HG03571 (cell line): ENCODE results near the gene HMGN4.
"Not testable (repeated sequence)": the region's sequence is repeated elsewhere in the genome, so short reads cannot be mapped to it uniquely, and the experiment has no call there.

ENCODE experiments used
- ATAC-seq: cut with Tn5 transposase; IDR thresholded peaks from one replicate; pipeline ENCODE4 v1.9.1; 2021; ENCODE audit not compliant: unreplicated experiment

Gene HMGN4

DNA sequence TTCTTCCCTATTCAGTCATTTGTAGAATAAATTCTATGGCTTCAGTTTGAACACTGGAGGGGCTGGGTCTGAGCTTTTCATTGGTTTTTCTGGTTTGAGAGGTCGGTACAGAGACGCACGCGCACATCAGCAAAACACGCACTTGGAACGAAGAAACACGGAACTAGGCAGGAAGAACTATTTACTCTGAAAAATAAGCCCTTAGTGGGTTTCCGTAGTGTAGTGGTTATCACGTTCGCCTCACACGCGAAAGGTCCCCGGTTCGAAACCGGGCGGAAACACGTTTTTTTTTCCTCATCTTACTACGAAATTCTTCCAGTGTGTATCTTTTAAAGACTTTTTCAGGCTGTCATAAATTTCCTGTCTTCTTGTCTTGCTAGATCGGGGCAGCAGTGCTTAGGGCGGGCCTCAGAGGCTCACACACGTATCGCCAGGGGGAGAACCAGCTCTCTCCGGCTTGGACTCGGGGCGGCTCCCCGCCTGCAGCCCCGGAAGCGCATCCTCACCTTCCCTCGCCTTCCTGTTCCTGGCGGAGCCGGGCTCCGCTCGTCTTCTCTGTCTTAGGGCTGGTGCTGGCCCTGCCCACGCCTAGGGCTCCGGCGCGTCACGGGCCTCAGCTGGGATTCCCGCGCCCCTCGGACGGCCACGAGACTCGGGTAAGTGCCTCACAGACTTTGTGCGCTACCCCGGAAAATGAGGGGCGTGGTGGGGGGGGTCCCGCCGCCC lies at the start of gene HMGN4:
HMGN4 (plus strand) TSS at position 521 of the 726 bp plus-strand sequence. CDS start 6,841 bp downstream, outside the sequence.
- peak; percentile 42 for ATAC-seq

GRCh38 chr6:26489996-26490964 lies 47.9 kb upstream of the HMGN4 start:
- ATAC-seq, result no peak

GRCh38 chr6:26491604-26492003 lies 46.6 kb upstream of the HMGN4 start:
- no peak for ATAC-seq

DNA sequence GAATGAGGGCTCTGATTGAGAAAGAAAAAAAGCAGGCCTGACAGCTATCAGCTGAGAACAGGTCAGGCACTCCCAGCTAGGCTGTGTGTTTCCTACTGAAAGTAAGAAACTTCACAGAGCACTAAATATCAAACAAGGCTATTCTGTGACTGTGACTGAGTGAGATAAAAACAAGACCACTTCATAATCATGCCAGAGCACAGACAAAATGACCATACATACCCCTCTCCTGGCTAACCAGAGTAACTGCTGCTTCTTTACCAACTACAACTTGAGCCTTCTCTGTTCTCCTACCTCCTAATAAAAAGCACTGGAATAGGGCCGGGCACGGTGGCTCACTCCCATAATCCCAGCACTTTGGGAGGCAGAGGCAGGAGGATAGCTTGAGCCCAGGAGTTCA lies 44.9 kb upstream of the HMGN4 start:
- ATAC-seq, result no peak

- ATAC-seq, result no peak
These were observed 44.0 kb upstream of the HMGN4 start for GRCh38 chr6:26494117-26494516.

DNA sequence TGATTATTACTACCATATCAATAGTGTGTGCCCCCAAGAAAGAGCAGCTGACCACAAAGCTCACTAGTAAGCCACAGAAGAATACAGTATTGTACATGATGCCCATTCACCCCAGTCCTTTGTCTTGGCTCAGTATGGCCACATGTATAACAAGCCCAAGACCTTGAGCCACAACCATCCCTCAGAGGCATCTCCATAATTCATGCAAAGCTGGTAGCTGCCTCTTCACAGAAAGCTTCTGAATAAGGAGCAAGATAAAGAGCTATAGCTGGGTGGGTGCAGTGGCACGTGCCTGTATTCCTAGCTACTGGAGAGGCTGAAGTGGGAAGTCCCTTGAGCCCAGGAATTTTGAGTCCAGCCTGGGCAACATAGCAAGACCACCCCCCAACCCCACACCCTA lies 42.9 kb upstream of the HMGN4 start:
- ATAC-seq, result no peak

- no peak for ATAC-seq
These were observed 40.6 kb upstream of the HMGN4 start for GRCh38 chr6:26497610-26498009.

DNA sequence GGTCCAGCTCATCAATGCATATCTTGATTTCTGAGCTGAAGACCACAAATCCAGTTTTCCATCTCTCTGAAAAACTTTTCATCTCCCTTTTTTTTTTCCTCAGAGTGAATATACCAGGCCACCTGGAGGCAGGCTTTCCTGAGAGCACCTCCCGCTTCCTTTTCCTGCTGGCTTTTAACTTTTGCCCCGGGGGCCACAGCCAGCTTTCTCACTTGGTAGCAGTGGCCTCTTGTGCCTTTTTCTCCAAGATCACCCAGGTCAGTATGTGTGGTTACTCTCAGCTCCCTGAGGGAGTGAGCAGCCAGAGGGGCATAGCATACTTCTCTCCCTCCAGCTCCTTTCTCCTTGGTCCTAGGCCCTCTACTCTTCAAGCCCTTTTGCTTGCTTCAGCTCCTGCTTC lies 38.1 kb upstream of the HMGN4 start, which contains the start of gene BTN1A1:
BTN1A1 (plus strand) TSS at position 202 of the 400 bp plus-strand sequence. CDS start 984 bp downstream, outside the sequence.
- no peak for ATAC-seq

- no peak for ATAC-seq
These were observed 36.6 kb upstream of the HMGN4 start for GRCh38 chr6:26501482-26501986.

- ATAC-seq, result no peak
These were observed 36.0 kb upstream of the HMGN4 start for GRCh38 chr6:26502165-26502564.

DNA sequence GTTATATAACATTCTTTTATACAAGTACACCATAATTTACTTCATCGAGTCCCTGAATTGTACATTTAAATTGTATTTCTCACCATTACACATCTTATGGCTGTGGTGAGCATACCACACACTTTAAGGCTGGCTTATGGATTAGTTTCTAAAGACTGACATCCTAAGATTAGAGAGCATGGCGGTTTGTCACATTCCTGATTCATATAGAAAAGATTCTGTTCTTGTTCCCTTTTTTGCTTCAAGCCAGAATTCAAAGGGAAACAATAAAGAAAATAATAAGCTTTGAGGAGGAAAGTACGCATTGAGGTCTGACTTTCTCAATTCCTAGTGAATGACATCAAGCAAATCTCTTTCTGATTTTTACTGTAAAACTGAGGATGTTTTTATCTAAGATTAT lies 35.5 kb upstream of the HMGN4 start:
- no peak for ATAC-seq

GRCh38 chr6:26507658-26508057 lies 30.5 kb upstream of the HMGN4 start:
- no peak for ATAC-seq

DNA sequence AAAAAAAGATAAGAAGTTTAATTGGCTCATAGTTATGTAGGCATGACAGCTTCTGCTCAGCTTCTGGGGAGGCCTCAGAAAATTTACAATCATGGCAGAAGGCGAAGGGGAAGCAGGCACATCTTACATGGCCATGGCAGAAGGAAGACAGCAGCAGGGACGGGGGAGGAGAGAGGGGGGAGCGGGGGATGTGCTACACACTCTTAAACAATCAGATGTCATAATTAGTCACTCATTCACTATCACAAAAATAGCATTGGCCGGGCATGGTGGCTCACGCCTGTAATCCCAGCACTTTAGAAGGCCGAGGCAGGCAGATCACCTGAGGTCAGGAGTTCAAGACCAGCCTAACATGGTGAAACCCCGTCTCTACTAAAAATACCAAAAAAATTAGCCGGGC lies 27.1 kb upstream of the HMGN4 start:
- ATAC-seq, result not testable (repeated sequence)

- no peak for ATAC-seq
These were observed 23.2 kb upstream of the HMGN4 start for GRCh38 chr6:26514984-26515383.

- no peak for ATAC-seq
These were observed 21.4 kb upstream of the HMGN4 start for GRCh38 chr6:26516481-26517427.

GRCh38 chr6:26519359-26519758 lies 18.8 kb upstream of the HMGN4 start:
- ATAC-seq, result no peak

- ATAC-seq, result peak; percentile 24
These were observed 17.8 kb upstream of the HMGN4 start for GRCh38 chr6:26520237-26520849.

DNA sequence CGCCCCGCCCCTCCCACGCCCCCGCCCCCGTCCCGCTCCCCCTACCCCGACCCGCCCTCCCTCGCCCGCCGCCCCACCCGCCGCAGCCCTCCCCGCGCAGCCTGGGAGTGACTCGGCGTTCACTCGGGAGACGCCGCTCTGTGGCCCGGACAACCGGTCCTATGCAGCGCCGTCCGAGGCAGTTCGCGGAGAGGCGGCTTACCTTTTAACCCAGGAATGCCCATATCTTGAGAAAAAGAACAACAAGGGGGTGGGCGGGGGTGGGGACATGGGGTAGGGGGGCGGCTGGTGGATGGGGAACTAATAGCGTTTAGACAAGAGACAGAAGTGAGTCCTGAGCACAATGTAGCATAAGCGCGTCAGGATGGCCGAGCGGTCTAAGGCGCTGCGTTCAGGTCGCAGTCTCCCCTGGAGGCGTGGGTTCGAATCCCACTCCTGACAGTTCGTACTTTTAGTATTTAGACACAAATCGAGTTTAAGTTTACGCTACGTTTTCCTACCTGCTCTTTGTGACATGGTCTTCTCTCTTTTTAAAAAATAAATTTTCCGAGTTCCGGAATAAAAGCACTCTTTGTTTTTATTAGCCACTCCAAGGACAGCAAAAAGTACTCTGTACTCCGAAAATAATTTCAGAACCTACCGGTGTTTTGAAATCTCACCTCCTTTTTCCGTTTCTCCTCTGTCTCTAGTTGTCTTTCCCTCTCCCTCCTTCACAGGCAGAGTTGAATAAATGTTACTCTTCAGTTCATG lies 17.1 kb upstream of the HMGN4 start:
- ATAC-seq, result peak; percentile 53
